Right ventricle myocardium superior (tissue), 1 donor: ENCODE measurements around the gene GSDMA. TPM values are rescaled to one million over a fixed set of nuclear protein-coding genes. Genes with fewer than 3 reads are reported as not detected.

Source experiments
- ATAC-seq: fragments of 200-7000 bp; cut with Tn5 transposase; one replicate; pipeline ENCODE4 v1.9.1; 2020; ENCODE audit warnings: mild to moderate bottlenecking; ENCODE audit not compliant: poor library complexity
- DNase-seq: peaks from one replicate; pipeline ENCODE4 v3.0.0-alpha.2; 2020
- intact Hi-C: fragments of 100-400 bp; cut with DNase I; formaldehyde crosslinking; loops from one replicate; pipeline ENCODE4 v1.11.2; 2022
- microRNA-seq: library from miRNA; unstranded; fragments of <30 nt; microRNA quantifications from one replicate; pipeline ENCODE4 v1.2.0, GENCODE V29; 2020
- total RNA-seq: library from RNA; stranded (reverse); fragmentation: NEBNext Ultra II Directional; extraction: Animal tissue kit (Norgen Biotek cat#: 25700); gene quantifications from one replicate; pipeline ENCODE4 v1.2.1, GENCODE V29; 2021
- donor health status: DM: no; HTN: yes; CAD: no; lungs with severe emphysema.

GSDMA gene
- total RNA-seq, 1 donor from 2014 or later = 0.40 TPM

DNA sequence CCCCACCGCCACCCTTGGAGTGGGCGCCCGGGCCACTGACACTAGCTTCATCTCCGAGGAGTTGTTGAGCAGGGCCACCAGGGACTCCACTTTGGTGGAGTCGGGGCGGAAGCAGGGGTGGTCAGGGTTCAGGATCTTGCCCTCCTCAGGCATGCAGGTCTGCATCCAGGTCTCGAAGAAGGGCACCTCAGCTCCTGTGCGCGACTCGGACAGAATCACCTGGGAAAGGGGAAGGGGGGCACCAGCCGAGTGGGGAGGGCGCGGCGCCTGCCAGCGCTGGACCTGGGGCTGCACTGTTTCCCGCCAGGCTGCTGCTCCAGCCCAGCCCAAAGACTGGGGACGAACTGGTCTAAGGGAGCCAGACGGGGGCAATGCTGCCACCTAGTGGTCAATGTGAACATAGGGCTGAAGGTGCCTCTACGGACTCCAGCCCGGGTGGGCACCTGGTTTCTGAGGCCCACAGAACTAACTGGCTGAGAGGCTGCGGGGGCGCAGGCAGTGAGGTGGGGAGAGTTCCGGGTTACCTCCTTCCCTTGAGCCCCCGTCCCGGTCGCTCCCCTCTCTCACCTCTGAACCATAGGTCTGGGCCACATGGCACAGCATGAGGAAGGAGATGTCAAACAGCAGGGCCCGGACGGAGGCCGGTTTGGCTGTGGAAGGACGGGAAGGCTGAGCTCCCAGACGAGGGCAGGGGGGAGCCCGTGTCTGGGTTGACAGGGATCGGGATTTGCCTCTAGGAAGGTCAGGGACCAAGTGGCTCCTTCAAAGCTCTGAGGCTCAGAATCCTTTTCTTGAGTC is 64.2 kb downstream of the GSDMA start:
- DNase-seq = peak; percentile 83
- peak; percentile 95 for ATAC-seq
- intact Hi-C loops = no loop called here

Small RNA genes within 50 kb of the gene (microRNA-seq; reads per million reads assigned to microRNA genes)
- gene MIR6884 = not detected

Other genes starting within 250 kb of the GSDMA start
- gene MIEN1, start 232.5 kb upstream of the GSDMA start, total RNA-seq = 50.4 TPM
- 2.2 TPM for gene GRB7, start 225.1 kb upstream of the GSDMA start, total RNA-seq
- gene IKZF3, start 98.7 kb upstream of the GSDMA start, total RNA-seq = 0.22 TPM
- not detected for gene ZPBP2, start 94.8 kb upstream of the GSDMA start, total RNA-seq
- 1.8 TPM for gene GSDMB, start 44.4 kb upstream of the GSDMA start, total RNA-seq
- 37.5 TPM for gene ORMDL3, start 35.4 kb upstream of the GSDMA start, total RNA-seq
- not detected for gene LRRC3C, start 35.3 kb upstream of the GSDMA start, total RNA-seq
- gene PSMD3, start 17.8 kb downstream of the GSDMA start, total RNA-seq = 88.0 TPM
- not detected for gene CSF3, start 52.4 kb downstream of the GSDMA start, total RNA-seq
- 54.0 TPM for gene MED24, start 91.4 kb downstream of the GSDMA start, total RNA-seq
- gene THRA, start 100.0 kb downstream of the GSDMA start, total RNA-seq = 80.0 TPM
- 21.1 TPM for gene NR1D1, start 137.6 kb downstream of the GSDMA start, total RNA-seq
- gene MSL1, start 159.0 kb downstream of the GSDMA start, total RNA-seq = 46.8 TPM
- gene CASC3, start 177.5 kb downstream of the GSDMA start, total RNA-seq = 45.9 TPM
- 2.7 TPM for gene RAPGEFL1, start 214.5 kb downstream of the GSDMA start, total RNA-seq